A549 (cell line): ENCODE data around the gene FMO3. TPM values are rescaled to one million over a fixed set of nuclear protein-coding genes. Genes with fewer than 3 reads are reported as not detected.

Experiments used
- ATAC-seq, 2 experiments: fragments of 200-7000 bp in 1 of 2; fragments of >200 bp in 1 of 2; cut with Nextera tagmentation in 1 of 2; cut with Tn5 transposase in 1 of 2; 3 replicates each; pipeline versions ENCODE4 v1.8.0 to v1.9.1; 2018 to 2020; ENCODE audit warnings: mild to moderate bottlenecking in 1 of 2, moderate library complexity in 1 of 2
- CTCF ChIA-PET: fragments of 300-600 bp; sonication (Branson Sonifier 250); formaldehyde crosslinking; extraction: SDS; loops from one replicate; lab custom pipeline; 2021; ENCODE audit warnings: antibody characterized with exemption, inconsistent platforms; lab: Yijun Ruan, JAX
- POLR2A ChIA-PET: fragments of 350-600 bp; formaldehyde crosslinking; extraction: SDS; loops from one replicate; lab custom pipeline; 2021; ENCODE audit warnings: antibody characterized with exemption, inconsistent platforms; lab: Yijun Ruan, JAX
- DNase-seq, 2 experiments: peaks; one replicate each; pipeline versions ENCODE4 v3.0.0 to v3.0.0-alpha.2; 2011 to 2016; ENCODE audit warnings: low read depth in 1 of 2, low spot score in 1 of 2
- FAIRE-seq: peaks from 2 replicates; lab custom pipeline; 2011; peaks lifted over from hg19 to GRCh38; lab: Jason Lieb, UNC
- H3K27ac ChIP-seq, 2 experiments: fragments of >200 bp; sonication (Bioruptor Twin); formaldehyde crosslinking; 3 replicates each; pipeline ENCODE4 v1.5.1; 2016 to 2017
- H3K4me1 ChIP-seq: fragments of >200 bp; sonication (Bioruptor Twin); formaldehyde crosslinking; 3 replicates; pipeline ENCODE4 v1.6.1; 2016
- H3K4me2 ChIP-seq: fragments of >200 bp; sonication (Bioruptor Twin); formaldehyde crosslinking; 3 replicates; pipeline ENCODE4 v1.6.1; 2016
- H3K4me3 ChIP-seq: fragments of >200 bp; sonication (Bioruptor Twin); formaldehyde crosslinking; 3 replicates; pipeline ENCODE4 v1.5.1; 2016
- H3K9me3 ChIP-seq: fragments of >200 bp; sonication (Bioruptor Twin); formaldehyde crosslinking; 3 replicates; pipeline ENCODE4 v1.6.1; 2016
- BHLHE40 ChIP-seq: IDR thresholded peaks from 2 replicates; pipeline ENCODE4 v1.6.1; 2012; ENCODE audit warnings: low read depth, low read length, inconsistent platforms
- CBX2 ChIP-seq: fragments of 200-600 bp; sonication (generic); IDR thresholded peaks from 2 replicates; pipeline ENCODE4 v1.6.1; 2016; ENCODE audit warnings: low read depth, mild to moderate bottlenecking, borderline replicate concordance
- CEBPB ChIP-seq, 2 experiments: fragments of >200 bp in 1 of 2; sonication (Bioruptor Twin) in 1 of 2; formaldehyde crosslinking in 1 of 2; IDR thresholded peaks; 2 replicates each; pipeline ENCODE4 v1.6.1; 2012 to 2016
- CHD4 ChIP-seq: fragments of 200-600 bp; sonication (generic); IDR thresholded peaks from 2 replicates; pipeline ENCODE4 v1.6.1; 2016; ENCODE audit warnings: antibody characterized with exemption, mild to moderate bottlenecking, borderline replicate concordance
- EP300 ChIP-seq, 2 experiments: fragments of >200 bp; sonication (Bioruptor Twin); formaldehyde crosslinking; IDR thresholded peaks; 2 replicates in 1 of 2; 3 replicates in 1 of 2; pipeline ENCODE4 v1.6.1; 2016 to 2017
- FOSL2 ChIP-seq, 2 experiments: fragments of 450-650 bp in 1 of 2; fragments of >200 bp in 1 of 2; sonication (Bioruptor Twin) in 1 of 2; formaldehyde crosslinking; IDR thresholded peaks; 2 replicates each; pipeline versions ENCODE4 v1.5.0 to v1.6.1; 2016 to 2020; ENCODE audit warnings: mild to moderate bottlenecking in 1 of 2, moderate library complexity in 1 of 2
- HOXB13 ChIP-seq: fragments of 250-450 bp; sonication (Bioruptor Pico); IDR thresholded peaks from 2 replicates; pipeline ENCODE4 v1.5.0; 2020; ENCODE audit warnings: low read depth, mild to moderate bottlenecking, moderate library complexity
- KDM1A ChIP-seq: fragments of 200-600 bp; sonication (generic); IDR thresholded peaks from 2 replicates; pipeline ENCODE4 v1.6.1; 2016; ENCODE audit warnings: low read depth, mild to moderate bottlenecking
- KDM5A ChIP-seq: fragments of 200-600 bp; sonication (generic); IDR thresholded peaks from 2 replicates; pipeline ENCODE4 v1.6.1; 2016; ENCODE audit warnings: antibody characterized with exemption, mild to moderate bottlenecking
- MAZ ChIP-seq: fragments of 150-350 bp; IDR thresholded peaks from 2 replicates; pipeline ENCODE4 v1.6.1; 2014; ENCODE audit warnings: antibody characterized with exemption, low read depth, low read length, borderline replicate concordance
- NFE2L2 ChIP-seq: fragments of 150-350 bp; conservative IDR thresholded peaks from 2 replicates; pipeline ENCODE4 v1.6.1; 2014; ENCODE audit warnings: low read length
- NPAS2 ChIP-seq: fragments of 250-450 bp; sonication (Bioruptor Pico); IDR thresholded peaks from 2 replicates; pipeline ENCODE4 v1.8.0; 2022; ENCODE audit warnings: mild to moderate bottlenecking, moderate library complexity, borderline replicate concordance
- POLR2A ChIP-seq: IDR thresholded peaks from 2 replicates; pipeline ENCODE4 v1.6.1; 2012; ENCODE audit warnings: mild to moderate bottlenecking, low read length
- POLR2AphosphoS2 ChIP-seq: conservative IDR thresholded peaks from 2 replicates; pipeline ENCODE4 v1.6.1; 2012; ENCODE audit warnings: low read length, improper control_type of control experiment, inconsistent platforms
- RCOR1 ChIP-seq: fragments of 150-350 bp; IDR thresholded peaks from 2 replicates; pipeline ENCODE4 v1.6.1; 2014; ENCODE audit warnings: antibody characterized with exemption, low read length, low read depth
- RNF2 ChIP-seq: fragments of 200-600 bp; sonication (generic); IDR thresholded peaks from 2 replicates; pipeline ENCODE4 v1.6.1; 2016; ENCODE audit warnings: low read depth, mild to moderate bottlenecking, antibody characterized with exemption, moderate library complexity, borderline replicate concordance
- TFCP2L1 ChIP-seq: fragments of 250-450 bp; sonication (Bioruptor Pico); IDR thresholded peaks from 2 replicates; pipeline ENCODE4 v1.5.0; 2021; ENCODE audit warnings: mild to moderate bottlenecking
- ZNF302 ChIP-seq: fragments of 250-450 bp; sonication (Bioruptor Pico); IDR thresholded peaks from 2 replicates; pipeline ENCODE4 v1.9.0; 2021; ENCODE audit warnings: inconsistent platforms, mild to moderate bottlenecking, moderate library complexity
- WGBS: methylation state at CpG from one replicate; pipeline ENCODE4 v1.1.6; 2017; ENCODE audit errors: missing lambda C conversion rate; 5-methylcytosine and 5-hydroxymethylcytosine counted together
- polyA plus RNA-seq, 4 experiments: library from polyadenylated mRNA; depleted of rRNA in 3 of 4; stranded (reverse); fragments of >200 nt; fragmentation: RNase III in 1 of 4; extraction: RNeasy Plus Mini Kit Qiagen cat#74134 plus additional on column Dnase treatment in 1 of 4; gene quantifications; 2 replicates in 3 of 4; 3 replicates in 1 of 4; pipeline ENCODE4 v1.2.3, GENCODE V29; 2011 to 2017
- TF ChIP-seq, protein P1 (sequence below): fragments of 200-600 bp; sonication (generic); IDR thresholded peaks from 2 replicates; pipeline ENCODE4 v1.6.1; 2016; ENCODE audit warnings: antibody characterized with exemption, mild to moderate bottlenecking, moderate library complexity
- TF ChIP-seq, protein P2 (sequence below): fragments of 450-650 bp; IDR thresholded peaks from 2 replicates; pipeline ENCODE4 v1.6.1; 2014; ENCODE audit warnings: antibody characterized with exemption
- TF ChIP-seq, protein P3 (sequence below): fragments of >200 bp; sonication (Bioruptor Twin); formaldehyde crosslinking; IDR thresholded peaks from 3 replicates; pipeline ENCODE4 v1.6.1; 2016
- TF ChIP-seq, protein P4 (sequence below): fragments of 250-450 bp; sonication (Bioruptor Pico); IDR thresholded peaks from 2 replicates; pipeline ENCODE4 v1.5.0; 2020; ENCODE audit warnings: low read depth, mild to moderate bottlenecking, moderate library complexity

The FMO3 gene
- polyA plus RNA-seq, 2 of the 4 experiments (the other 2 are of a cell fraction) = not detected

GRCh38 chr1:171140956-171141687 lies 50.4 kb downstream of the FMO3 start:
- Histone ChIP-seq H3K9me3 (no peaks in the 10 kb centered on the region), H3K4me3 (no peak overlapping the region), H3K4me1 (no peaks in the 10 kb centered on the region), H3K4me2 (no peak overlapping the region), H3K27ac (no peak overlapping the region)
- TF ChIP-seq BHLHE40 = no peak
- TF ChIP-seq FOSL2 (IDR thresholded peaks at IDR 0.05) = no peak
- TF ChIP-seq FOSL2 (CRISPR knock-in tag; IDR thresholded peaks at IDR 0.05) = no peak
- no peak for TF ChIP-seq CBX2
- no peak for TF ChIP-seq NPAS2
- no peak for TF ChIP-seq CHD4
- no peak for TF ChIP-seq CEBPB (IDR thresholded peaks at IDR 0.05)
- no peak for TF ChIP-seq POLR2AphosphoS2
- no peak for TF ChIP-seq KDM5A
- TF ChIP-seq EP300 (IDR thresholded peaks at IDR 0.05) = no peak
- TF ChIP-seq NFE2L2 = no peak
- TF ChIP-seq TFCP2L1 (CRISPR knock-in tag) = no peak
- TF ChIP-seq KDM1A = no peak
- TF ChIP-seq, protein P1, sequence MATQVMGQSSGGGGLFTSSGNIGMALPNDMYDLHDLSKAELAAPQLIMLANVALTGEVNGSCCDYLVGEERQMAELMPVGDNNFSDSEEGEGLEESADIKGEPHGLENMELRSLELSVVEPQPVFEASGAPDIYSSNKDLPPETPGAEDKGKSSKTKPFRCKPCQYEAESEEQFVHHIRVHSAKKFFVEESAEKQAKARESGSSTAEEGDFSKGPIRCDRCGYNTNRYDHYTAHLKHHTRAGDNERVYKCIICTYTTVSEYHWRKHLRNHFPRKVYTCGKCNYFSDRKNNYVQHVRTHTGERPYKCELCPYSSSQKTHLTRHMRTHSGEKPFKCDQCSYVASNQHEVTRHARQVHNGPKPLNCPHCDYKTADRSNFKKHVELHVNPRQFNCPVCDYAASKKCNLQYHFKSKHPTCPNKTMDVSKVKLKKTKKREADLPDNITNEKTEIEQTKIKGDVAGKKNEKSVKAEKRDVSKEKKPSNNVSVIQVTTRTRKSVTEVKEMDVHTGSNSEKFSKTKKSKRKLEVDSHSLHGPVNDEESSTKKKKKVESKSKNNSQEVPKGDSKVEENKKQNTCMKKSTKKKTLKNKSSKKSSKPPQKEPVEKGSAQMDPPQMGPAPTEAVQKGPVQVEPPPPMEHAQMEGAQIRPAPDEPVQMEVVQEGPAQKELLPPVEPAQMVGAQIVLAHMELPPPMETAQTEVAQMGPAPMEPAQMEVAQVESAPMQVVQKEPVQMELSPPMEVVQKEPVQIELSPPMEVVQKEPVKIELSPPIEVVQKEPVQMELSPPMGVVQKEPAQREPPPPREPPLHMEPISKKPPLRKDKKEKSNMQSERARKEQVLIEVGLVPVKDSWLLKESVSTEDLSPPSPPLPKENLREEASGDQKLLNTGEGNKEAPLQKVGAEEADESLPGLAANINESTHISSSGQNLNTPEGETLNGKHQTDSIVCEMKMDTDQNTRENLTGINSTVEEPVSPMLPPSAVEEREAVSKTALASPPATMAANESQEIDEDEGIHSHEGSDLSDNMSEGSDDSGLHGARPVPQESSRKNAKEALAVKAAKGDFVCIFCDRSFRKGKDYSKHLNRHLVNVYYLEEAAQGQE = no peak
- TF ChIP-seq, protein P2, sequence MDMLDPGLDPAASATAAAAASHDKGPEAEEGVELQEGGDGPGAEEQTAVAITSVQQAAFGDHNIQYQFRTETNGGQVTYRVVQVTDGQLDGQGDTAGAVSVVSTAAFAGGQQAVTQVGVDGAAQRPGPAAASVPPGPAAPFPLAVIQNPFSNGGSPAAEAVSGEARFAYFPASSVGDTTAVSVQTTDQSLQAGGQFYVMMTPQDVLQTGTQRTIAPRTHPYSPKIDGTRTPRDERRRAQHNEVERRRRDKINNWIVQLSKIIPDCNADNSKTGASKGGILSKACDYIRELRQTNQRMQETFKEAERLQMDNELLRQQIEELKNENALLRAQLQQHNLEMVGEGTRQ = no peak
- TF ChIP-seq RNF2 = no peak
- no peak for TF ChIP-seq RCOR1
- no peak for TF ChIP-seq HOXB13 (CRISPR knock-in tag)
- TF ChIP-seq, protein P3, sequence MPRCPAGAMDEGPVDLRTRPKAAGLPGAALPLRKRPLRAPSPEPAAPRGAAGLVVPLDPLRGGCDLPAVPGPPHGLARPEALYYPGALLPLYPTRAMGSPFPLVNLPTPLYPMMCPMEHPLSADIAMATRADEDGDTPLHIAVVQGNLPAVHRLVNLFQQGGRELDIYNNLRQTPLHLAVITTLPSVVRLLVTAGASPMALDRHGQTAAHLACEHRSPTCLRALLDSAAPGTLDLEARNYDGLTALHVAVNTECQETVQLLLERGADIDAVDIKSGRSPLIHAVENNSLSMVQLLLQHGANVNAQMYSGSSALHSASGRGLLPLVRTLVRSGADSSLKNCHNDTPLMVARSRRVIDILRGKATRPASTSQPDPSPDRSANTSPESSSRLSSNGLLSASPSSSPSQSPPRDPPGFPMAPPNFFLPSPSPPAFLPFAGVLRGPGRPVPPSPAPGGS = no peak
- TF ChIP-seq ZNF302 (CRISPR knock-in tag) = no peak
- no peak for TF ChIP-seq POLR2A
- ATAC-seq = no peak
- no peak for FAIRE-seq
- no peak for DNase-seq
- ChIA-PET CTCF (interaction anchor here (1.5 kb wide), 1 partner anchor 85 kb away, joined by 4 read pairs; no protein-coding TSS in a partner anchor), POLR2A (no interaction called here)
- 10% methylated on average over 4 of the region's 4 CpGs for WGBS

DNA sequence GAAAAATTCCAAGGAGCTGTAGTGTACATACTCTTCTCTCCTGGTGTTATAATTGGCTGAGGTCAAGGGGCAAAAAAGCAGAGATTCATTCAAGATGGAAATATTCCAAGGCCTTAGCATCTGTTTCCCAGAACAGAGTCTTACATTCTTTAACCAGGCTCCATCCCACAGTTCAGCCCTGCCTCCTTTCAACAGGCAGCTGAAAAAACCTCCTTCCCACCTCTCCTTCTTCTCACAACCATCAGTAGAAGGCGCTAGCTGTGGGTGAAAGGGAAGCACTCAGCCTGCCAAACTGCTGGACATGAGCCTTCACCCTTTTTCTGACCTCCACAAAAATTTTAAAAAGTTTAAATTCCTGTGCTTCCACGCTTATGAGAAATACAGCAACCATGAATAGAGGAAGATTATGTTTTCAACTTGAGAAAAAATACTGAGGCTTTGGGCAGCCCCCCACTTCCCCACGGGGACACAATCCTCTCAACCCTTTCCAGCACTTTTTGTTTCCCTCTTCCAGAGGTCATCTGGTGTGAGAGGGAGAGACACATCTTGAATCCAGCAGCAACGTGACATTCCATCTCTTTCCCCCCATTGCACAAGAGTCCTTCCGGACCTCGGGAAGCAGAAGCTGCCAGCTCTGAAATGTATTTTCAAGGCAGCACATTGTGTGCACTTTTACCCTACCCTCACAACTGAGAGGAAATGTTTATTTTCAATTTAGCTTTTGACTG lies 51.1 kb downstream of the FMO3 start:
- ATAC-seq (no peak; a peak in 1 of 6 replicates), DNase-seq (no peak), FAIRE-seq (no peak)
- no peaks in the 10 kb centered on the region for H3K9me3 ChIP-seq
- POLR2A ChIA-PET = no interaction called here
- WGBS = 11% methylated on average over 6 of the region's 6 CpGs
- H3K4me3 ChIP-seq = no peak overlapping the region
- TF ChIP-seq MAZ (no peak), NFE2L2 (no peak)
- TF ChIP-seq, protein P2 = no peak
- TF ChIP-seq, protein P4, sequence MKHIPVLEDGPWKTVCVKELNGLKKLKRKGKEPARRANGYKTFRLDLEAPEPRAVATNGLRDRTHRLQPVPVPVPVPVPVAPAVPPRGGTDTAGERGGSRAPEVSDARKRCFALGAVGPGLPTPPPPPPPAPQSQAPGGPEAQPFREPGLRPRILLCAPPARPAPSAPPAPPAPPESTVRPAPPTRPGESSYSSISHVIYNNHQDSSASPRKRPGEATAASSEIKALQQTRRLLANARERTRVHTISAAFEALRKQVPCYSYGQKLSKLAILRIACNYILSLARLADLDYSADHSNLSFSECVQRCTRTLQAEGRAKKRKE = no peak
- H3K4me1 ChIP-seq = no peaks in the 10 kb centered on the region
- H3K4me2 ChIP-seq = no peak overlapping the region
- no peak overlapping the region for H3K27ac ChIP-seq
- CTCF ChIA-PET = interaction anchor here (1.5 kb wide), 1 partner anchor 85 kb away, joined by 4 read pairs; no protein-coding TSS in a partner anchor
